ENCODE results near the gene ZNF24.

The ZNF24 gene

DNA sequence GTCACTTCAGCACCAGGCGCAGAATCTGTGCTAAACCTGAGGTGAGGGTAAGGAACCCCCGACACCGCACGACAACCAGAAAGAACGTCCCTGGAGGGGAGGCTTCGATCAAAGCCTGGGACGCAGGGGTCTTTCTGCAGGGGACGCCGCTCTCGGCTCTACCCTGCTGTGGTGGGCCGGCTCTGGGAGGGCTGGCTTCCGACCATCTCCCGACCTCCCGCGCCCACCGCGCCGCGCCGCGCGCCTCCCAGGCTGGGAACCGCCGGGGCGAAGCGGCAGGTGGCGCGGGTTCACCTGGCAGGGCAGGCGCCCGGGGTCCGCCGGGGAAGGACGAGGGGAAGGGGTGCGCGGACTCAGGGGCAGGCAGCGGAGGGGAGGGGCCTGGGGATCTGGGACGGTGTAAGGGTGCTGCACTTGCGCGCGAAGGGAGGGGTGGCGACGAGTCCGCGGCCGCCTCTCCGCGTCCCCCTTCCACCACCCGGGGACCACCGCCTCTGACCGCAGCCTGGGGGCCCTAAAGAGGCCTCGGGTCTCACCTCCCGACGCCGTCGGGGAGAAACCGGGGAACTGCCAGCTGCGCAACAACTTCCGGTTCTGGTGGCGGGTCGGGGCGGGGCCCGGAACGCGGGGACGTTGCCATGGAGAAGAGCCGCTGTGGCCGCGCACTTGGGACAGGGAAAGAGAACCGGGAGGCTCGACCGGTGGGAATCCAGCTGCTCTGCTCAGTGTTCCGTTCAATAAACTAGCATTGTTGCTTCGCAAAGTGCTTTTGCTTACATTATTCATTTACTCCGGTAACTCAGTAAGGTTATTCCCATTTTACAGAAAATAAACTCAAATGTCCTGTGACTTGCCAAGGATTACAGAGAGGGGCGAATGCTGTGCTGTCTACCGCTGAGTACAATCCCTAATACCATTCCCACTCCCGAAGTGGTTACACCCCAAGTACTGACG lies 32.8 kb upstream of the ZNF24 start, which contains the start of gene ZNF396:
Gene ZNF396 (minus strand): TSS at position 596 of the 954 bp plus-strand sequence. CDS start 3,045 bp downstream, outside the sequence.
- Histone ChIP-seq H3K4me3 (ENCODE audit: low read depth, low read length) (peak within 1 kb of the TSS; percentile 49), H3K36me3 (no peaks in the 10 kb centered on the region), H3K27ac (peak within 1 kb of the TSS; percentile 6; the same call in 1 of the 2 replicates), H3K27me3 (ENCODE audit: insufficient read depth, low read depth, severe bottlenecking) (no peaks in the 10 kb centered on the region), H3K9me3 (ENCODE audit: severe bottlenecking) (no peaks in the 10 kb centered on the region)
- TF ChIP-seq, protein P1, sequence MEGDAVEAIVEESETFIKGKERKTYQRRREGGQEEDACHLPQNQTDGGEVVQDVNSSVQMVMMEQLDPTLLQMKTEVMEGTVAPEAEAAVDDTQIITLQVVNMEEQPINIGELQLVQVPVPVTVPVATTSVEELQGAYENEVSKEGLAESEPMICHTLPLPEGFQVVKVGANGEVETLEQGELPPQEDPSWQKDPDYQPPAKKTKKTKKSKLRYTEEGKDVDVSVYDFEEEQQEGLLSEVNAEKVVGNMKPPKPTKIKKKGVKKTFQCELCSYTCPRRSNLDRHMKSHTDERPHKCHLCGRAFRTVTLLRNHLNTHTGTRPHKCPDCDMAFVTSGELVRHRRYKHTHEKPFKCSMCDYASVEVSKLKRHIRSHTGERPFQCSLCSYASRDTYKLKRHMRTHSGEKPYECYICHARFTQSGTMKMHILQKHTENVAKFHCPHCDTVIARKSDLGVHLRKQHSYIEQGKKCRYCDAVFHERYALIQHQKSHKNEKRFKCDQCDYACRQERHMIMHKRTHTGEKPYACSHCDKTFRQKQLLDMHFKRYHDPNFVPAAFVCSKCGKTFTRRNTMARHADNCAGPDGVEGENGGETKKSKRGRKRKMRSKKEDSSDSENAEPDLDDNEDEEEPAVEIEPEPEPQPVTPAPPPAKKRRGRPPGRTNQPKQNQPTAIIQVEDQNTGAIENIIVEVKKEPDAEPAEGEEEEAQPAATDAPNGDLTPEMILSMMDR (IDR thresholded peaks at IDR 0.05; ENCODE audit: low read depth, low read length), result no peak
- peak; percentile 78 for DNase-seq

- Histone ChIP-seq H3K27me3 (ENCODE audit: insufficient read depth, low read depth, severe bottlenecking) (no peaks in the 10 kb centered on the region), H3K9me3 (ENCODE audit: severe bottlenecking) (no peaks in the 10 kb centered on the region), H3K4me3 (ENCODE audit: low read depth, low read length) (peak overlapping the region; percentile 49), H3K27ac (no peak overlapping the region), H3K36me3 (no peaks in the 10 kb centered on the region)
- DNase-seq, result peak; percentile 35
- TF ChIP-seq, protein P1 (IDR thresholded peaks at IDR 0.05; ENCODE audit: low read depth, low read length), result 0 out of 2 replicates have a peak, but pooled peaks have one; percentile 6
Measured at GRCh38 chr18:35376393-35376741, 32.1 kb upstream of the ZNF24 start.

GRCh38 chr18:35374708-35375107 lies 30.5 kb upstream of the ZNF24 start:
- Histone ChIP-seq H3K27ac (no peak overlapping the region), H3K27me3 (ENCODE audit: insufficient read depth, low read depth, severe bottlenecking) (no peaks in the 10 kb centered on the region), H3K36me3 (no peaks in the 10 kb centered on the region), H3K4me3 (ENCODE audit: low read depth, low read length) (no peak overlapping the region), H3K9me3 (ENCODE audit: severe bottlenecking) (no peaks in the 10 kb centered on the region)
- TF ChIP-seq, protein P1 (IDR thresholded peaks at IDR 0.05; ENCODE audit: low read depth, low read length), result no peak
- DNase-seq, result no peak

DNA sequence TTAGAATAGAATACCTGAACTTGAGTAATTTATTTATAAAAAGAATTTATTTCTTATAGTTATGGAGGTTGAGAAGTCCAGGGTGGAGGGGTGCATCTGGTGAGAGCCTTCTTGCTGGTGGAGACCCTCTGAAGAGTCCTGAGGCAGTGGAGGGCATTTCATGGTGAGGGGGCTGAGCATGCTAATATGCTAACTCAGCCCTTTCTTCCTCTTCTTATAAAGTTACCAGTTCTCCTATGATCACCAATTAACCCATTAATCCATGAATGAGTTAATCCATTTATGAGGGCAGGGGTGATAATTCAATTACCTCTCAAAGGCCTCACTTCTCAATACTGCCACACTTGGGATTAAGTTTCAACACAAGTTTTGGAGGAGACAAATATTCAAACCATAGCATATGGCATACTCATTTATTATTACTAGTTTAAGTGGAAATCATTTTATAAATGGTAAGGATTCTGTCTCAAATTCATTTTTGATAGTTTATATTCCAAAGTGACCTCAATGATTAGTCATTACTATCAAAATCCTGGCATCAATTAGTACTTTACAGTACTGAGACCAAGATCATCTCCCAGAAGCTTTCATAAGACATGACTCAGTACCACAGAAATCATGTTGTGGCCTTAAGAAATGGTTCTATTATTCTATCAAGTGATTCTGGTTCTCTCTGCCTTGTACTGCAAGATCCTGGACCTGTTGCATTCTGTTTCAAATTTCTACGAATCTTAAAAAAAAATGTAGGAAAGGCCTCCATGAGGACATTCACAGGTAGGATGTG lies 27.4 kb upstream of the ZNF24 start:
- H3K9me3 ChIP-seq (ENCODE audit: severe bottlenecking), result no peaks in the 10 kb centered on the region
- TF ChIP-seq, protein P1 (IDR thresholded peaks at IDR 0.05; ENCODE audit: low read depth, low read length), result no peak
- no peaks in the 10 kb centered on the region for H3K36me3 ChIP-seq
- no peaks in the 10 kb centered on the region for H3K27me3 ChIP-seq (ENCODE audit: insufficient read depth, low read depth, severe bottlenecking)
- H3K27ac ChIP-seq, result no peak overlapping the region
- H3K4me3 ChIP-seq (ENCODE audit: low read depth, low read length), result no peak overlapping the region
- DNase-seq, result no peak

DNA sequence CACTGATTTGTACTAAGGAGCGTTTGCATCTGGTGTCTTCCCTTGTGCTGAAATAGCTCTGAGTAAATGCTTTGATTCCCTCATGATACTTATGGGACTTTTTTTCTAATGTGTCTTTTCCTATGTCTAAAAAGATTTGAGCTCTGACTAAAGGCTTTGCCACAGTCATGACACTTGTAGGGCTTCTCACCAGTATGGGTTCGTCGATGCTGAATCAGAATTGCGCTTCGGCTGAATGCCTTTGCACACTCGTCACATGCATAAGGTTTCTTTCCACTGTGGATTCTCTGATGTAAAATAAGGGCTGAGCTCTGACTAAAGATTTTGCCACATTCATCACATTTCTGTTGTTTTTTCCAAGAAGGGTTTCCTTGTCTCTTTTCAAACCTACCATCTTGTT lies 24.9 kb upstream of the ZNF24 start:
- H3K4me3 ChIP-seq (ENCODE audit: low read depth, low read length), result no peak overlapping the region
- no peak overlapping the region for H3K27ac ChIP-seq
- no peaks in the 10 kb centered on the region for H3K36me3 ChIP-seq
- H3K9me3 ChIP-seq (ENCODE audit: severe bottlenecking), result no peaks in the 10 kb centered on the region
- DNase-seq, result no peak
- TF ChIP-seq, protein P1 (IDR thresholded peaks at IDR 0.05; ENCODE audit: low read depth, low read length), result no peak
- H3K27me3 ChIP-seq (ENCODE audit: insufficient read depth, low read depth, severe bottlenecking), result no peaks in the 10 kb centered on the region

Measured in WERI-Rb-1 (cell line).